Heart left ventricle (tissue), 13 donors: Measurements from ENCODE around the gene CYP3A4.

Experiments used
- POLR2A ChIP-seq, 2 donors: fragments of 450-650 bp; IDR thresholded peaks; one replicate each; pipeline ENCODE4 v1.6.1; 2017; ENCODE audit warnings: antibody characterized with exemption in 2 of 2, mild to moderate bottlenecking in 2 of 2, moderate library complexity in 2 of 2
- TF ChIP-seq, protein P1 (sequence below), 12 donors: fragments of 200-600 bp; sonication (generic) in 4 of 12; IDR thresholded peaks; one replicate each; pipeline versions ENCODE4 v1.5.0 to v1.8.0; 2018 to 2022; ENCODE audit warnings: antibody characterized with exemption in 12 of 12, mild to moderate bottlenecking in 5 of 12
- donor health status: ischemic (EF 13 %, LVEDD 7.1; RV severe dilation, severe dysfunction).
- donor health status: DM: no; HTN: yes; CAD: no.
- donor health status: DM: no; HTN: no; CAD: no.
- donor health status: ischemic (EF 25% LVEDD 6.9; RV normal size, moderate dysfunction).
- donor health status: ischemic (EF 25% LVEDD 5.7; RV mildly dilated, moderate dysfunction).
- donor health status: ischemic (EF 35%, LVEDD 5.7; RV mildly dilated, moderate dysfunction).
- donor health status: nonischemic (EF 11% LVEDD 7.7; RV severe dilation, severe dysfunction).
- donor health status: DM: yes; HTN: yes; CAD: no.
- donor health status: PGD.
- donor health status: ischemic (EF 29% LVEDD 5.4; RV normal size, mild dysfunction).
- donor health status: nonischemic (EF 23%, LVEDD 6.1; RV moderate dilation, normal function).

DNA sequence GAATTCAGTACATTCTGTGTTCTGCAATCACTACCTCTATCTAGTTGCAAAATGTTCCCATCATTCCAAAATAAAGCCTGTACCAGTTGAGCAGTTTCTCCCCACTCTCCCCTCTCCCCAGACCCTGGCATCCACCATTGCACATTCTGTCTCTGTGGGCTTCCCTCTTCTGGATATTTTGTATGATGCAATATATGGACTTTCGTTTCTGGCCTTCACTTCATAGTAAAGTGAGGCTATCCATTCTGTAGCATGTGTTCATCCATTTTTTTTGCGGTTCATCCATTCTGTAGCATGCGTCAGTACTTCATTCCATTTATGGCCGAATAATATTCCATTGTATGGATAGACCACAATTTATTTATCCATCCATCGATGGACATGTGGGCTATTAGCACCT lies 9.5 kb upstream of the CYP3A4 start:
- TF ChIP-seq, protein P1, sequence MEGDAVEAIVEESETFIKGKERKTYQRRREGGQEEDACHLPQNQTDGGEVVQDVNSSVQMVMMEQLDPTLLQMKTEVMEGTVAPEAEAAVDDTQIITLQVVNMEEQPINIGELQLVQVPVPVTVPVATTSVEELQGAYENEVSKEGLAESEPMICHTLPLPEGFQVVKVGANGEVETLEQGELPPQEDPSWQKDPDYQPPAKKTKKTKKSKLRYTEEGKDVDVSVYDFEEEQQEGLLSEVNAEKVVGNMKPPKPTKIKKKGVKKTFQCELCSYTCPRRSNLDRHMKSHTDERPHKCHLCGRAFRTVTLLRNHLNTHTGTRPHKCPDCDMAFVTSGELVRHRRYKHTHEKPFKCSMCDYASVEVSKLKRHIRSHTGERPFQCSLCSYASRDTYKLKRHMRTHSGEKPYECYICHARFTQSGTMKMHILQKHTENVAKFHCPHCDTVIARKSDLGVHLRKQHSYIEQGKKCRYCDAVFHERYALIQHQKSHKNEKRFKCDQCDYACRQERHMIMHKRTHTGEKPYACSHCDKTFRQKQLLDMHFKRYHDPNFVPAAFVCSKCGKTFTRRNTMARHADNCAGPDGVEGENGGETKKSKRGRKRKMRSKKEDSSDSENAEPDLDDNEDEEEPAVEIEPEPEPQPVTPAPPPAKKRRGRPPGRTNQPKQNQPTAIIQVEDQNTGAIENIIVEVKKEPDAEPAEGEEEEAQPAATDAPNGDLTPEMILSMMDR (IDR thresholded peaks at IDR 0.05), result no peak
- TF ChIP-seq POLR2A (IDR thresholded peaks at IDR 0.05), result no peak
